ENCODE results near the gene IL17RE.

The IL17RE gene

GRCh38 chr3:9955611-9956352, 53.1 kb downstream of the IL17RE start:
- no peak for DNase-seq

GRCh38 chr3:9957214-9957613, 54.6 kb downstream of the IL17RE start:
- DNase-seq = peak; percentile 51

GRCh38 chr3:9965200-9965875, 62.7 kb downstream of the IL17RE start:
- DNase-seq = no peak

Measured in hematopoietic multipotent progenitor cell treated with erythropoietin and hydrocortisone succinate and interleukin-3 and kit ligand, for 6 days (in vitro differentiated cells).